GM19452 (cell line): Measurements from ENCODE around the gene SEC14L2.
"Not testable (repeated sequence)": the region's sequence is repeated elsewhere in the genome, so short reads cannot be mapped to it uniquely, and the experiment has no call there.

ENCODE experiments used
- ATAC-seq: cut with Tn5 transposase; IDR thresholded peaks from one replicate; pipeline ENCODE4 v1.9.1; 2021; ENCODE audit not compliant: unreplicated experiment

SEC14L2 gene

DNA sequence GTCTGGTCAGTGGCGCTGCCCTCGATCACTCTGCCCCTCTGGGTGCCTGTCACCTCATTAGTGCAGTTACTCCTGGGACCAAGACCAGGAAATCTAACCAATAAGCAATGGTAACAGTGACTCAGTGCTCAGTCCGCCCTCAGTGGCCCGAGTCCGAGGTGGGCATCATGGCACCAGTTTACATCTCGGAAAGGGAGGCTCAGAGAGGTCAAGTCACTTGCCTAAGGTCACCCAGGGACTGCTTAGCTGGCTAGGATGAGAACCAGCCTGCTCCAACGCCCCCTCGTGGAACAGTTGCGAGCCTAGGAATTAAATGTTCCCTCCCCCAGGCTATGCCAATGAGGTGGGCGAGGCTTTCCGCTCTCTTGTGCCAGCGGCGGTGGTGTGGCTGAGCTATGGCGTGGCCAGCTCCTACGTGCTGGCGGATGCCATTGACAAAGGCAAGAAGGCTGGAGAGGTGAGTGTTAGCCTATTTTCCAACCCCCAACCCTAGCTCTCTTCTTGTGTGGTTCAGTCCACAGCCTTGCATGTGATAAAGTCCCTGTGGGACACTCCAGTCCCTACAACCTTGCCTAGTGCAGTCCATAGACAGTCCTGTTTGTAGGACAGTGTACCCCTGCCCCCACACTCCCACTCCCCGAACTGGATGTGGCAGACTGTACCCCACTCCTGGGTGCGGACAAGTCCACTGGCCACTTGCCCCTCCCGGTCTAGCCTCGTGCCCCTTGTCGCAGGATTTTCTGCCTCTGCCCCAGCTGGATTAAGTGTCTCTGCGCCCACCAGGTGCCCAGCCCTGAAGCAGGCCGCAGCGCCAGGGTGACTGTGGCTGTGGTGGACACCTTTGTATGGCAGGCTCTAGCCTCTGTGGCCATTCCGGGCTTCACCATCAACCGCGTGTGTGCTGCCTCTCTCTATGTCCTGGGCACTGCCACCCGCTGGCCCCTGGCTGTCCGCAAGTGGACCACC lies 29.9 kb downstream of the SEC14L2 start:
- ATAC-seq, result no peak

DNA sequence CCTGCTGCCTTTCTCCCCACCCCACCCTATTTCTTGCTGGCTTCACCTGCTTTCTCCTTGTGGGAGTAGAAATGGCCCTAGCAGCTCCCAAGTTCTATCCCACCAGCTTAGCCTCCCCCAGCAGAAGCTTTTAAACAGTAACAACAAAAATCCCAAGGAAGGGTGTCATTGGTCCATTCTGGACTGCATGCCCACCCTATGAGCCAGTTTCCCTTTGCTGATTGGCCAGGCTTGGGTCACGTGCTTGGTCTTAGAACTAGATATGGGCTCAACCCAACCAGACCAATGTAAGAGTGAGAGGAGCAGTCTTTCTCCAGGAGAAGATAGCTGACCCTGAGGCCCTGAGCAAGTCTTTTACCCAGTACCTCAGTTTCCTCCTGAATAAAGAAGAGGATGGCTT lies 31.1 kb downstream of the SEC14L2 start:
- no peak for ATAC-seq

DNA sequence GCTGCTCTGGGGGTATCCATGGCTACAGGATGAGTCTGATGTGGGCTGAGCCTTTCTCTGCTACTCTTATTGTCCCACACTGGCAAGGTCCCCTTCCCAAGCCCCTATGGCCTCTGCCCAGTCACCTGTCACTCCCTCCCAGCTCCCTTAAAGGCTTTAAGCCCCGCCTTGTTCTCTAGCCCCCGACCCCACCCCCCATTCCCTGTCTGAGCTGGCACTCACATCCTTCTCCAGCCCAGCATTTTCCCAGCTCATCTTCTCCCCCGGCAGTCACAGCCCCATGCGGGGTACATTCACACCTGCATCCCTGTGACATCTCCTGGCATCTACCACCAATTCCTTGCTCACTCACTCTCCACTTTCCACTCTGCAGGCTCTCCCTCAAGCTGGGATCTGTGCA lies 33.1 kb downstream of the SEC14L2 start:
- ATAC-seq, result no peak

DNA sequence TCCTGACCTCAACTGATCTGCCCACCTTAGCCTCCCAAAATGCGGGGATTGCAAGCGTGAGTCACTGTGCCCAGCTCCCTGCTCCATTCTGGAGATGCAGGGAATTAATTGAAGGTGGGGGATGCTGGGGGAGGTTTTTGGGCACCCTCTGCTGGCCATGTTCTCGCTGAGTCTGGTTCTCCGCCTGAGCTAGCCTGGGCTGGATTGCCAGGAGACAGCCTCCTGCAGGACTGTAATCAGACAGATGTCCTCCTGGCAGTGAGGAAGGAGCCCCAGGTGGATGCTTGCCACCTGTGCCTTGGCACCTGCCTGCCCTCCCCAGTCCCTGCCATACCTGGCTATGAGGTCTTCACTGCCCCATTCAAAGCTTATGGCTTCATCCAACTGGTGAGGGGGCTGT lies 34.1 kb downstream of the SEC14L2 start:
- no peak for ATAC-seq

DNA sequence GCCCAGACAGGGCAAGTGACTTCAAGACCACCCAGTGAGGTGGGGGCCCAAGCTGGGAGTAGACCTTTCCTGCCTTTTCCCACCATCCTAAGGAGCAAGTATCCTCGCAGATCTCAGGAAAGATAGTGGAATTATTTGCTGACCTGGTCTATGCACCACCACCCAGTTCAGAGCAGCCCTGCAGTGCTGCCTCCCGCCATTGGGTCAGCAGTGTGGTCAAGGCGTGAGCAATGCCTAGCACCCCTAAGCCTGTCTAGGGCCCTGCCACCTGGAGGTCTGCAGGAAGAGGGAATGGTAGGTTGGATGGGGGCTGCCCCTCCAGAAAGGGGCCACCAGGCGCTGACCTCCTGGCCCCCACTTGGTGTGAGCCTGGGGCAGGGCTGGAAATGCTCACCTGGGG lies 35.3 kb downstream of the SEC14L2 start:
- no peak for ATAC-seq

DNA sequence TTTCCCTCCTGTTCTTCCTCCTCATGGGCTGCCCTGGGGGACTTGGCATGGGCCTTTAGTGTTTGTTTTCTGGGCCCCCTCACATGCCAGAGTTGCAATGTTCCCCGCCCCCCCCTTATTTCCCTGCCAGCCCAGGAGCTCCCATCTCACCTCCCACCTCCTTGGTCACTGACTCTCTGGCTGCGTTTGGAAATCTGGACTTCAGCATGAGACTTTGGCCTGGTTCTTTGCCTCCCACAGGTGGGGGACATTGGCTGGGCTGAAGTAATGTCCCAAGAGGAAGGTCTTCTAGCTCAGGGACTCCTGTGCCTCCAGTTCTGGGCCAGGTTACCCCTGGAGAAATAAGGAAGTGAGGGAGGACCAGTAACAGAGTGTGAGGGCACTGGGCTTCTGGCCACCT lies 35.7 kb downstream of the SEC14L2 start:
- no peak for ATAC-seq

DNA sequence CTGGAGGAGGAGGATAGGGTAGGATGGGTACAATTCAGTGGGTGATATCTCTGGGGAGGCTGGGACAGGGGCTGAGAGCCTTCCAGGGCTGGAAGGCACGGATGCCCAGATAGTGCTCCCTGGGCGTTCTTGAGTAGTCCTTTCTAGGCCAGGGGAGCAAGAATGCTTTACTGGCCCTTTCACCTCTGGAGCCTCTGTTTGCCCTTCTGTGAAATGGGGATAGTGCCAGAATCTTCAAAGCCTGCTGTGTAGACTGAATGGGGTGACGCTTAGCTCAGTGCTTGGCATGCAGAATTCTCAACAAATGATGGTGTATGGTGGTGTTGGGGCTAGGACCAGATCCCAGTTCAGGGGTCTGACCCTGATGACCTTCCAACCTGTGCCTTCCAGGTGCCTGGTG lies 36.4 kb downstream of the SEC14L2 start:
- ATAC-seq, result no peak

DNA sequence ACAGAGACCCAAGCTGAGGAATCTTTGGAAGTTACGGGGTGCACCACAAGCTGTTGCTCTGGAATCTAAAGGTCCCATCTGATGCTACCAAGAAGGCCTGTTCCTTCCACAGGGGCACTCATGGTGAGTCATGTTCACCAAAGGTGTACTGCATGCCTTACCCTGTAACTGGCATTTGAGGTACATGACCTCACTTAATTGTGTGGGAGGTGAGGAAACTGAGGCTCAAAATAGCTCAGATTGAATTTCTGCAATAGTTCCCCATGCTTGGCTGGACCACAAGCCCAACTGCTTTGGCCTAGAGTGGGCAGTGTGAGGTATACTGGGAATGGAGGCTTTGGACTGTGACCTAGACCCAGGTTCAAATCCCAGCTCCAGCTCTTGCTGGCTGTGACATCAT lies 37.0 kb downstream of the SEC14L2 start:
- ATAC-seq, result no peak

DNA sequence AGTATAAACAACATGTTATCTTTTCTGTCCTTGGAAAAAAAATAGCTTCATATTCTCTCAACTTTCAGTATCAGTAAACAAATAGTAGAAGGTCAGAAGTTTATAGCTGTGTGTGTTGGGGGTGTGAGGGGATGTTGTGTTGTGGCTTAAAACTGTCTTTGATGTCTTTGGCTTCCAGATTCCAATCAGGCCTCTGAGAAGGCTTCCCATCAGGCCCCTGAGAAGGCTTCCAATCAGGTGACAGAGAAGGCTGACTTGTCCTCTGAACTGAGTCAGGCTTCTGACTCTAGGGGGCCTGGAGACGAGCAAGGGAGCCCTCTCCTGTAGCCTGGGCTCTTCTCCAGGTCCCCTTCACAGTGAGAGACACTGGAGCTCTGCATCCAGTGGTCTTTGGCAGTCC lies 38.0 kb downstream of the SEC14L2 start:
- no peak for ATAC-seq

DNA sequence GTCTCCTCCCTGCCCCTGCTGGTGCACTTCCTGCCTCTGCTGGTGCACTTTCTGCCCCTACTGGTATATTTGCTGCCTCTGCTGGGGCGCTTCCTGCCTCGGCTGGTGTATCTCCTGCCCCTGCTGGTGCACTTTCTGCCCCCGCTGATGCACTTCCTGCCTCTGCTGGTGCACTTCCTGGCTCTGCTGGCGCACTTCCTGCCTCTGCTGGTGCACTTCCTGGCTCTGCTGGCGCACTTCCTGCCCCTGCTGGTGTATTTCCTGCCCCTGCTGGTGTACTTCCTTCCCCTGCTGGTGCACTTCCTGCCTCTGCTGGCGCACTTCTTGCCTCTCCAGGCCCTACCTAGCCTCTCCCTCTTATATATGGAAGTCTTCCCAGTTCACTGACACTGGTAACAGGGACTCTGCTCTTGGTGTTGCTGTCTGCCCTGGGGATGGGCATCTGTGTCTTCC lies 38.9 kb downstream of the SEC14L2 start:
- ATAC-seq, result no peak

DNA sequence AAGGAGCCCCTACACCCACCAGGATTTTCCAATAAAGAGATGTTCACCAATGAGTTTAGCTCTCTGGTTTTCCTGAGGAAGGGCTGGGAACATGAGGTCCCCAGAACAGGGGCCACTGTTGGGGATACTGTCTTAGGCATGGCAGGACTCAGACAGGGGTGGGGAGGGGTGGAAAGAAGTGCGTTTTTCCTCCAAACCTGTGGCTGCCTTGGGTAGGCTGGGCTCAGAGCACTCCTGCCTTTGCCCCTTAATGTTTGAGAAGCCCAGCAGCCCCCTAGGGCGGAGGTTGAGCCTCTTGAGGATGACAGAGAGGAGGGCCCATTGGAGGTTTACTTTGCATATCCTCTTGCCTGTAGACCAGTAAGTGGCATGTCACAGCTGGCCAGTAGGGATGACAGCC lies 39.4 kb downstream of the SEC14L2 start:
- no peak for ATAC-seq

DNA sequence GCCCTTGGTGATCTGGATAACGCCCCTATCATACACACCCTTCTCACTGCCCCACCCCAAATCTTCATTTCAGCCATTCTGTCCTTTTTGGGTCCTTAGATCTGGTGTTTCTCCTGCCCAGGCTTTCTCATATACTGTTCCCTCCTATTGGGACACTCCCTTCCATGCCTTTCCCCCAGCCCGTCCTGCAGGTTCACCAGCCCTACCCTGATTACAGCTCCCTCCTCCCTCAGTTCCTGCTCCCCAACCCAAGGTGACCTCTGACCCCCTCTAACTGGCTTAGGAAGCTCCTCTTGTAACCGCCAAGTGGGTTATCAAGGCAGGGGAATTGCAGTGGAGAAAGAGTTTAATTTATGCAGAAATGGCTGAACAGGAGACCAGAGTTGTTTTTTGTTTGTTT lies 41.7 kb downstream of the SEC14L2 start:
- ATAC-seq, result no peak

DNA sequence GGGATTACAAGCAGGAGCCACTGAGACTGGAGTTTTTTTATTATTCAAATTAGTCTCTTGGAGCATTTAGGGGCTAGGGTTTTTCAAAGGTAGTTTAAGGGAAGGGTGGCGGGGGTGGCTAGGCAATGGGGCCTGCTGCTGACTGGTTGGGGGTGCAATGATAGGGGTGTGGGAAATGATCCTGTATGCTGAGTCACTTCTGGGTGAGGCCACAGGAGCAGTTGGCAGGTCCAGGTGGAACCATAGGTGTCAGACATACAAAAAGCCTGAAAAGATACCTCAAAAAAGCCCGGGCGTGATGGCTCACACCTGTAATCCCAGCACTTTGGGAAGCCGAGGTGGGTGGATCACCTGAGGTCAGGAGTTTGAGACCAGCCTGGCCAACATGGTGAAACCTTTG lies 42.4 kb downstream of the SEC14L2 start:
- ATAC-seq, result no peak

DNA sequence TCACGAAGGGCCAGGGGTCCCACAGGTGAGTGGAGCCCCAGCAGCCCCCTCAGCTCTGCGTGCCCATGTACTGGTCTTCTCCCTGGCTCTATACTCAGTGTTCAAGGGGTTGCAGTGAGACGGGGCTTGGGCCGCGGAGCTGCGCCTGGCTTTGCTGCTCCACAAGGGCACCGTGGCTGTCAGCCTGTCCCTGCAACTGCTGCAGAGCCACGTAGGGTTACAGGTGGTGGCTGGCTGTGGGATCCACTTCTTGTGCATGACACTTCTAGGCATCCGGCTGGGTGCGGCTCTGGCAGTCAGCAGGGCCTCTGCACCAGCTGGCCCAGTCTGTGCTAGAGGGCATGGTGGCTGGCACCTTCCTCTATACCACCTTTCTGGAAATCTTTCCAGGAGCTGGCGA lies 43.0 kb downstream of the SEC14L2 start:
- no peak for ATAC-seq

DNA sequence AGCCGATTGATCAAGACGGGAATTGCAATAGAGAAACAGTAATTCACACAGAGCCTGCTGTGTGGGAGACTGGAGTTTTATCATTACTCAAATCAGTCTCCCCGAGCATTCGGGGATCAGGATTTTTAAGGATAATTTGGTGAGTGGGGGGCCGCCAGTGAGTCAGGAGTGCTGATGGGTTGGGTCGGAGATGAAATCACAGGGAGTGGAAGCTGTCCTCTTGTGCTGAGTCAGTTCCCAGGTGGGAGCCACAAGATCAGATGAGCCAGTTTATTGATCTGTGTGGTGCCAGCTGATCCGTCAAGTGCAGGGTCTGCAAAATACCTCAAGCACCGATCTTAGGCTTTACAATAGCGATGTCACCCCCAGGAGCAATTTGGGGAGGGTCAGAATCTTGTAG lies 44.3 kb downstream of the SEC14L2 start:
- no peak for ATAC-seq

DNA sequence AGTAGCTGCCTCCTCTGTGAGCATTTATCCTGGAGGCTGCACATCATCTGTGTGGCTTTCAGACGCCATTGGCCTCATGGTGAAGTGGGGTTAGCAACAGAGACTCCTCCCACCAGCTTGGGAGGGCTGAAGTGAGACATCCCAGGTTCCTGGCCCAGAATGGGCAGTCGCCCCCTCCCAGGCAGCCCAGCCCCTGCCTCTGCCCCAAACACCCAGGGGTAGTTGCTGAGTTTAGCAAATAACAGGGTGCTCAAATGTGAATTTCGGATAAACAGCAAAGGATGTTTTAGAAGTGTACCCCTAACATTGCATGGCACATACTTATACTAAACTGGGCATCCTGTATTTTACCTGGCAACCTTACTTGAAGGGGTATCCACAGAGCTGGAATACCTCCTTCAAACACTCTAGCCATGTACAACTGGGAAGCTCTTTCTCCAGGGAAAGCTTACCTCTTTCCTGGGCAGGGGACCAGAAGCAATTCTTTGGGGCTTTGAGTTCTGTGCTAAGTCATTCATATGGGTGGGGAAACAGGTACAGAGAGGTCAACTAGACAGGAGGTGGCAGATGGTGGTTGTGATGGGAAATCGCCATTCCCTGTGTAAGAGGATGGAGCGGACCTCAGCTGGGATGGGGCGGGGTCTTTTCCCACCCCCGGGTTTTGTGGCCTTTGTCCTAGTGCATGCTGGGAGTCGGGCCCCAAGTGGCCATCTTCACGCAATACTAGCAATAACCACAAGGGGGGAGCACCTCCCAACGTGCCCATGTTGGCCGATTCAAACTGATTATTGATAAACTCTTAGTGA lies 48.0 kb downstream of the SEC14L2 start:
- no peak for ATAC-seq

DNA sequence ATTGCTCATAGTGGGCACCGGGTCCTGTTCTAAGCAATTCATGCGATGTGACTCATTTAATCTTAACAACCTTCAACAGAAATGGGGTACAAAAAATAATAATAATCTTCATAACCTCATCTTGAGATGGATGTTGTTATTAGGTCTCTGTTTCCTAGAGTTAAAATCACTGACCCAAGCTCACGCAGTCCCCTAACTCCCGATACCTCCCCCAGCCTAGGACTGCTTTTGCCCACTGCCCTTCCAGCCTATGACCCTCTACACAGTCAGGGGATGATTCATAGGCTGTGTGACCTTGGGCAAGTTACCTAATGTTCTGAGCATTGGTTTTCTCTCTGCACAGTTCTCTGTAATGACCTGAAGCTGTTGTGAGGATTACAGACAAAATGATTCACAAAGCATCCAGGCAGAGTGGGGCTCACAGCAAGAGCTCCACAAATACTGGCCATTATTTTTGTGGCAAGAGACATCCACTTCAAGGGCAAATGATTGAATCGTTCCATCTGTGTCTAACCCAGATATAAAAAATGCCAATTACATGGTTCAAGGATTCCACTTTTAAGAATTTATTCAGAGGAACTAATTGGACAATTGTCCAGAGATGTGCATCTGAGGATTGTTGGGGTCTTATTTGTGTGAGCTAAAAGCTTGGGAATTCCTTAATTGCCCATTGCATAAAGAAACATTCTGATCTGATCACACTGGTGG lies 48.8 kb downstream of the SEC14L2 start:
- ATAC-seq, result no peak

DNA sequence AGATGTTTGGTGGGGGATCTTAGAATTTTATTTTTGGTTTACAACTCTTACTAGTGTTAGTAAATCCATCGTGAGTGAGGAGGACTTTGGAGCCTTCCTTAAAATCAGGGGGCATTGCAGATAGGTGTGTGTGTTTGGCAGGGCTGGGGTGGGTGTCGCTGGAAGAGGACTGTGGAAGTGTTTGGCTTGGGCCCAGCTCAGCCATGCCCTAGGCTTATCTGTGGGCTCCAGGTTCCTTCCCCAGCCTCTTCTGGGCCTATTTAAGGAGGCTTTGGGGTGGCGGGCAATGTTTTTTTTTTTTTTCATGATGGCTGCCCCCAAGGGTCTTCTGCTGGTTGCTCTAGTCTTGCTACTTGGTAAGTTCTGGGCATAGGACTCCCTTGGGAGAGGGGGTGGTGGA lies 50.8 kb downstream of the SEC14L2 start:
- ATAC-seq, result no peak

DNA sequence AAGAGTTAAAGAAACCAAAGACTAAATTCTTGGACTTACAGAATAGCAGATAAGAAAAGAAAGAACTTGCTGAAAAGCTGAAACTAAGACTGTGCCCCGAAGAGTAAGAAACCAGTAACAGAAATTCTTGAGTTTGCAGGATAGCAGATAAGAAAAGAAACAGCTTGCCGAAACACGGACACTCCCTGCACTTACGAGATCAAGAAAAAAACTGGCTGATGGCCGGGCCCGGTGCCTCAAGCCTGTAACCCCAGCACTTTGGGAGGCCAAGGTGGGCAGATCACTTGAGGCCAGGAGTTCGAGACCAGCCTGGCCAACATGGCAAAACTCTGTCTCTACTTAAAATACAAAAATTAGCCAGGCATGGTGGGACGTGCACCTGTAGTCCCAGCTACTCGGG lies 54.7 kb downstream of the SEC14L2 start:
- not testable (repeated sequence) for ATAC-seq

DNA sequence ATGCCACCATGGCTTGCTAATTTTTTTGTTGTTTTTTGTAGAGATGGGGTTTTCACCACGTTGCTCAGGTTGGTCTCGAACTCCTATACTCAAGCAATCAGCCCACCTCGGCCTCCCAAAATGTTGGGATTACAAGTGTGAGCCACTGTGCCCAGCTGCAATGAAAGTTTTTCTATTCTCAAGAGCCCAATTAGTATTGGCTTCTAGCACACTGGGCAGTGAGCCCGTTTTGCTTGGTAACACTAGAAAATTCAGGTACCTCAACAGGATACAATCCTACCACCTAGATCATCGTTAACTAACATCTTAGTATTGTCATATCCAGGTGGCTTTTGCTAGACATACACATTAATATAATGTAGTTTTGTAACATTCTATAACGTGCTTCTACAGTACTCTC lies 56.0 kb downstream of the SEC14L2 start:
- no peak for ATAC-seq

DNA sequence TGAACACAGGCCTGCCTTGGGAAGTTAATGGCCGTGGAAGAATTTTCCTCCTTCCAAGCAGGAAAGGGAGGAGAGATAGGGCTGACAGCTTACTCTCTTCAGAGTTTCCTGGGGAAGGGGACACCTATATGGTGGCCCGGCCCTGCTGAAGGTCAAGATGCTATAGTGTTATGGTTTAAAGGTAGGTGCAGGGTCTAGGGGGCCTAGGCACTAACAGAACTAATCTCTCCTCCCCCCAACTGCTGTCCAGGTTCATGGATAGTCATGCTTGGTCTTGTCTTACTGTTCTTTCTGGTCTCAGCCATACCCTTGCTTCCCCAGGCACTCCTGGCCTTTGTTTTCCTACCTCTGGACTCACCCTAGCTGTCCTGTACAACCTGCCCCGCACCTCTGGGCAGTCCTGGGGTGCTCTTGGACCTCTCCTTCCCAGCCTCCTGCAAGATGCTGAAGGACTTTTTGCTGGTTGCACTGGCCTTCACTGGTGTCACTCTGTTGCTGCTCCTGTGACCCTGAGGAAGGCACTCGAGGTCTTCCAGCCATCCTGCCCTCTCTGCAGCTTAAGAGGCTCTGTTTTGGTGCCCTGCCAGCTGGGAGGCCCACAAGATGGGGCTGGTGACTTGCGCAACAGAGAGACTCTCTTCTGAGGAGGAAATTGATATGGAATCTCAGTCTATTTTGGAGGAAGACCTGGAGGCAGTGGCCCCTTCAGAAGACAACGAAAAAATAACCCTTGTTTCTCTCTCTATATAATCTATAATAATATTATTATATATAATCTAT lies 57.1 kb downstream of the SEC14L2 start:
- ATAC-seq, result no peak
